Amygdala (tissue), 56 donors: ENCODE results near the gene FBLIM1.
"Not testable (repeated sequence)": the region's sequence is repeated elsewhere in the genome, so short reads cannot be mapped to it uniquely, and the experiment has no call there.

ENCODE experiments used
- DNase-seq, 56 donors: peaks; one replicate each; lab custom pipeline; 2025; lab: John Stamatoyannopoulos, UW

Gene FBLIM1

GRCh38 chr1:15803380-15803779 lies 44.8 kb downstream of the FBLIM1 start:
- peak in 2 of 56 donors; percentile 12 to 19 for DNase-seq

- no peak for DNase-seq
These were observed 45.5 kb downstream of the FBLIM1 start for GRCh38 chr1:15804060-15804459.

DNA sequence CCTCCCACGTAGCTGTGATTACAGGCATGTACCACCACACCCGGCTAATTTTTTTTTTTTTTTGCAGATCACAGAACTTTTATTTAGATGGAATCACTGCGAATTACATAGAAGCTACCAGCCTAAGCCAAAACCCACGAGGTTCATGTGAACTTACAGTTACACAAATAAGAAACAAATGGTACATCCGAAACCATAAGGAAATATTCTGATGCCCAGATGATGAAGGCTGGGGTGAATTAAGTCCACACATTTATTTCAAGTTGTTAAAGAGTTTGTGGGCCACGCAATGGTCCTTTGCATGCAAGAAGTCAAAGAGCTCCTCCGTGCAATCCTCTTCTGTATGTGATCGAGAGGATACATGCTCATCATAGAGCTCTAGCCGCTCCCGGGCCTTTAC lies 48.5 kb downstream of the FBLIM1 start:
- DNase-seq = no peak

- not testable (repeated sequence) for DNase-seq
These were observed 49.0 kb downstream of the FBLIM1 start, which contains the start of gene UQCRHL for GRCh38 chr1:15807549-15807948. Gene UQCRHL (minus strand): TSS chr1:15807649. CDS start chr1:15807649, 0 bp downstream.

DNA sequence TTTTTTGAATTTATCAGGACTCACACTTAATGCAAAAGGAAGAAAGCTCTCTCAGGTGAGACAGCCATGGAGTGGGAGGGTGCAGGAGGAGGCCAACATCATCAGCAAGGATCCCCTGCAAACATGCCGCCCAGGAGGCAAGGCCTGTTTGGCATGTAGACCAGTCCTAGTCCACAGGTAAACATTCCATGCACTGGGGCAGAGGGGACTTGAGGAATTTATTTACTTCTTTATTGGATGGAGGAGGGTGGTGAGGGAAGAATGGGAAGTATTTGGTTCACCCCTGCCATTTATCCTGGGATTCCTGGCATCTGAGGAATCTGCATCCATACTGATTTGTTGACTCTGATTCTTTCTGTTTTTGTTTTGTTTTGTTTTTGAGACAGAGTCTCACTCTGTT lies 50.4 kb downstream of the FBLIM1 start:
- no peak for DNase-seq

GRCh38 chr1:15810073-15810472 lies 51.5 kb downstream of the FBLIM1 start:
- peak in 6 of 56 donors; percentile 8 to 66 (median 44) for DNase-seq

DNA sequence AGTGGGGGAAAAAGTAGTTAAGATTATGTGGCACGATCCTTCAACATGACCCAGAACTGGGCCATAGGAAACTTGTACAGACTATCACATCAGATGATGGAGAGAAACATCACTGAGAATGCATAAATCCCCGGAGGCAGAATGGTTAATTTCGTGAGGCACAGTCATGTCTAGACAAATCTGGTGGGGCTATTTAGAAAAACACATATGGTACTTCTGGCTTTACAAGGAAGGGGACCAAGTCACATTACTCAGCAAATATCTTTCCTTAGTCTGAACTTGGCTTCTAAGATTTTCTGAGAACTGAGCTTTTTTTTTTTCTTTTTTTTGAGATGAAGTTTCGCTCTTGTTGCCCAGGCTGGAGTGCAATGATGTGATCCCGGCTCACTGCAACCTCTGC lies 58.1 kb downstream of the FBLIM1 start:
- DNase-seq = no peak

- no peak for DNase-seq
These were observed 61.9 kb downstream of the FBLIM1 start for GRCh38 chr1:15820478-15820877.

DNA sequence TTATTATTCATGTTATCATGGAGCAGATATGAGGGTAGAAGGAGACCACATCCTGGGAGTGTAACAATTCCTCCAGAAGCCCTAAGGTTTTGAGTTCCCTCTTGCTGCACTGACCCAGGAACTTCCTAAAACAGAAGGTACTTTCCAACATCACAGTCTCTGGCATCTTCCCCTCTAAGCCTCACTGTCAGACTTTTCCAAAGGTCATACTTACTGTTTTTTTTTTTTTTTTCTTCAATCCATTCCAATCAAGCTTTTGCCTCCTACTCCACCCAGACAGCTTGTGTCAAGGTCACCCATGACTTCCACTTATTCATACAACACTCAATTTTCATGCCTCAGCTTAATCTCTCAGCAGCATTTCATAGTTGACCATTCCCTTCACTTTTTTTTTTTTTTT lies 67.2 kb downstream of the FBLIM1 start:
- no peak for DNase-seq

- DNase-seq = no peak
These were observed 68.4 kb downstream of the FBLIM1 start for GRCh38 chr1:15826810-15827507.

- DNase-seq = not testable (repeated sequence)
These were observed 69.0 kb downstream of the FBLIM1 start for GRCh38 chr1:15827567-15827966.

DNA sequence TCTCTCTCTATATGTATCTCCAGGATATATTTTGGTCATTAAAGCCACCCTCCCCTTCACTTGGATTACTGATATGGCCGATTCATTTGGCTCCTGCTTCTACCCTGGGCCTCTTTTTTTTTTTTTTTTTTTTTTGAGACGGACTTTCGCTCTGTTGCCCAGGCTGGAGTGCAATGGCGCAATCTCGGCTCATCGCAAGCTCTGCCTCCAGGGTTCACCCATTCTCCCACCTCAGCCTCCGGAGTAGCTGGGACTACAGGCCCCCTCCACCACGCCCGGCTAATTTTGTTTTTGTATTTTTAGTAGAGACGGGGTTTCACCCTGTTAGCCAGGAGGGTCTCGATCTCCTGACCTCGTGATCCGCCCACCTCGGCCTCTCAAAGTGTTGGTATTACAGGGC lies 70.3 kb downstream of the FBLIM1 start:
- not testable (repeated sequence) for DNase-seq

DNA sequence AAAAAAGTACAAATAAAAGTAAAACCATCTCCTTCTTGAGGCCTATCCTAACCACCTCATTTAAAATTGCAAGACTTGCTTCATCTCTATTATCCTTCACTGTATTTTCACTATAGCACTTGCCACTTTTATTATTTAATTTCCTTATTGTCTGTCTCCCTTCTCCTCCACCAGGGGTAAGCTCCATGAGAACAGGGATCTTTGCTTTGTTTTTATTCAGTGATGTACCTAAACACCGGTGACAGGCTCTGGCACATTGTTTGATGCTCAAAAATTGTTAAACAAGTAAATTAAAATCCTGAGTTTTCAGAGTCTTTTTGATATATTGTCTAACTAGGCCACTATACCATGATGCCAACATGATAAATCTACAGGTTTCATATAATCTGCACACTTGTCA lies 71.7 kb downstream of the FBLIM1 start:
- no peak for DNase-seq

DNA sequence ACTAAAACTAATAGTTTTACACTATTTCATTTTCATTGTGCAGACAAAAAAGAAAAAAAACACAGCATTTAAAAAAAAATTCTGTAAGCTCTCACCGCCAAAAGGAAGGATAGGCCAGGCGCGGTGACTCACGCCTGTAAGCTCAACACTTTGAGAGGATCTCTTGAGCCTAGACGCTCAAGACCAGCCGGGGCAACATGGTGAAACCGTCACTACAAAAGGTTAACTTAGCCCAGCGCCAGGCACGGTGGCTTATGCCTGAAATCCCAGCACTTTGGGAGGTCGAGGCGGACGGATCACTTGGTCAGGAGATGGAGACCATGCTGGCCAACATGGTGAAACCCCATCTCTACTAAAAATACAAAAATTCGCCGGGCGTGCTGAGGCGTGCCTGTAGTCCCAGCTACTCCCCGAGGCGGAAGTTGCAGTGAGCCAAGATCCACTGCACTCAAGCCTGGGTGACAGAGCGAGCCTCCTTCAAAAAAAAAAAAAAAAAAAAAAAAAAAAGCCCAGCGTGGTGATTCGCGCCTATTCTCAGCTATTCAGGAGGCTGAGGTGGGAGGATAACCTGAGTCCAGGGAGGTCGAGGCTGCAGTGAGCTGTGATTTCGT lies 74.6 kb downstream of the FBLIM1 start:
- DNase-seq = peak in 20 of 56 donors; percentile 6 to 55 (median 24)

GRCh38 chr1:15833842-15834405 lies 75.3 kb downstream of the FBLIM1 start:
- DNase-seq = peak in 1 of 56 donors; percentile 78

- DNase-seq = peak in 55 of 56 donors; percentile 49 to 92 (median 81)
These were observed 76.0 kb downstream of the FBLIM1 start for GRCh38 chr1:15834406-15835204.

DNA sequence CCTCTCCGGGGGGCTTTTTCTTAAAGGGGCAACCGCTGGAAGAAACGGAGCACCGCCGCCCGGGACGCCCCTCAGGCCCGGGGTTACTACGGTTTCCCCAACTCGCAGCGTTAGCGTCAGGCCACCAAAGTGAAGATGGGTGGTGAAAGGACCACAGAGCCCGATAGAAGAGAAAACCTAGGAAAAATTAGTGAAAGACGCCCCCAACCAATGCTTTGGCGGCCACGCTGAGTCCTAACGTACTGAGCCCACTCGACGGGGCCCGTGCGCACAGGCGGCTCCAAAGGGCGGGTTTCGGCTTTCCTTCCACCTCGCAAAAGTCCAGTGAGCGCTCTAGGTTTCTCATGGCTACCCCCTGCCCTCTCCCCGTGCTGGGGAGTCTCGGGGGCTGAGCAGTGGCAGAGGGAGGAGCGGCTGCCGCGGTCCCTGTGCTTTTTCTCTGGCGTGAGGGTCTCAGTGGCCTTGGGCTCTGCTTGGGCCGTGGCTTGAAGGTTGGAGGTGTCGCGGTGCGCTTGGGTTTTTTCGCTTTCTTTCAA lies 76.7 kb downstream of the FBLIM1 start:
- peak in 2 of 56 donors; percentile 49 to 63 for DNase-seq

DNA sequence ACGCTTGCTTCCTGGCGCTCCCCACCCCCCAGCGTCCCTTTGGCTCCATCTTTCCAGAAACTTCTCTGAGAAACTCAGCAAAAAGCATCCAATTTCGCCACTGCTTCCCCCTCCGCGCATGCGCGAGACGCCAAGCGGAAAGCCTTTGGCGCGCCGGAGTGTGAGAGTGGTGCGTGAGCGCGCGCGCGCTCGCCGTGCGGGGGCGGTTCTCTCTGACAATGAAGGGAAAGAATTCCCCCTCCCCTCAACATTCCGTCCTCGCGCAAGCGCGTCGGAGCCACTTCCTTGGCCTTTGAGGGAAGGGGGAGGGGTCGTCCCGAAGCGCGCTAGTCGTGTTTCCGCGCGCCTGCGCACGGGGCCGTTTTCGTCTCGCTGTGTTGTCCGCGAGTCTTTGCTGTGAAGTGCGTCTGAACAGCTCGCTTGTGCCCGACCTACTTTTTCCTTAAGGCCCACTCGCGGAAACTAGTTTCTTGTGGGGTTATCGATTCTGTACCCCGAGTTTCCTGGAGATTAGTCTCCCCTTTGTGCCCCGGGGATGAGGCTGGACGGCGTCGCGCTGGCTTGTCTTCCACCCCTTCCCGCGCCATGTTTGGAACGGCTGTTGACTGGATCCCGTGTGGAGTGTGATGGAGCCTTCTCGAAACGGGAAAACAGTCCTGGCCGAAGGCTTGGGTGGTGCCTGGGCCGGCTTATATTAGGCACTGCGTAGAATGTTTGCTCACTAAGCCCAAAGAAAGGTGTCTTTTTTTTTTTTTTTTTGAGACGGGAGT lies 77.3 kb downstream of the FBLIM1 start:
- DNase-seq = peak; percentile 87 to 100 (median 98)
